ENCODE measurements around the gene ANOS1.

The ANOS1 gene

DNA sequence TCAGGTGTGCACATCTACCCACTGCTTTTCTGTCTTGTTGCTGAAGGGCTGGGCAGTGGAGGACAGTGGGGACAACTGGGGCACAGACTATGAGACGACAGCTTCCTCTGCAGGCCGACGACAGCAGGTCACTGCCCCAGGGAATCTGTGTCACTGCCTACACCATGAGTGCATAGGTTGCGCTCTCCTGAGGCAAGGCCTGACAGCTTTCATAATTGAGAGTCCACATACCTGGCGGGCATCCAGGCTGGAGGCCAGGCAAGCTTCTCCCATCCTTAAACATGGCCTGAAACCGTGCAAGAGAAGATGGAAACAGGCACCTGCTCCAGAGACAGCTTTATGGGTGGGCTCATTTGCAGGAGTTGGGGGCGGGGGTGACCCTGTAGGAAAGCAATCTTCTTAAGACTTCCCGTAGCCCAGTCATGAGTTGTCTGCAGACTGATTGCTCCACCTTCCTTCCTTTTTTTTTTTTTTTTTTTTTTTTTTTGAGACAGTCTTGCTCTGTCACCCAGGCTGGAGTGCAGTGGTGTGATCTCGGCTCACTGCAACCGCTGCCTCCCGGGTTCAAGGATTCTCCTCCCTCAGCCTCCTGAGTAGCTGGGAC, 2.9 kb downstream of the ANOS1 start:
- no peak overlapping the region for H3K4me3 ChIP-seq (ENCODE audit: insufficient read depth, low read length, poor library complexity, severe bottlenecking)
- no peaks in the 10 kb centered on the region for H3K27me3 ChIP-seq (ENCODE audit: low read length)
- H3K9ac ChIP-seq (ENCODE audit: low read length) = no peak overlapping the region
- no peaks in the 10 kb centered on the region for H3F3A ChIP-seq (ENCODE audit: insufficient read depth)
- H2AFZ ChIP-seq (ENCODE audit: low read depth, low read length, severe bottlenecking) = no peak overlapping the region
- no peaks in the 10 kb centered on the region for H3K9me2 ChIP-seq (replicated peaks; ENCODE audit: insufficient read depth, low read length)
- H4K20me1 ChIP-seq (ENCODE audit: low read depth, low read length) = no peaks in the 10 kb centered on the region
- H3K79me2 ChIP-seq (ENCODE audit: insufficient read depth, low read length) = no peaks in the 10 kb centered on the region
- TF ChIP-seq, protein P1, sequence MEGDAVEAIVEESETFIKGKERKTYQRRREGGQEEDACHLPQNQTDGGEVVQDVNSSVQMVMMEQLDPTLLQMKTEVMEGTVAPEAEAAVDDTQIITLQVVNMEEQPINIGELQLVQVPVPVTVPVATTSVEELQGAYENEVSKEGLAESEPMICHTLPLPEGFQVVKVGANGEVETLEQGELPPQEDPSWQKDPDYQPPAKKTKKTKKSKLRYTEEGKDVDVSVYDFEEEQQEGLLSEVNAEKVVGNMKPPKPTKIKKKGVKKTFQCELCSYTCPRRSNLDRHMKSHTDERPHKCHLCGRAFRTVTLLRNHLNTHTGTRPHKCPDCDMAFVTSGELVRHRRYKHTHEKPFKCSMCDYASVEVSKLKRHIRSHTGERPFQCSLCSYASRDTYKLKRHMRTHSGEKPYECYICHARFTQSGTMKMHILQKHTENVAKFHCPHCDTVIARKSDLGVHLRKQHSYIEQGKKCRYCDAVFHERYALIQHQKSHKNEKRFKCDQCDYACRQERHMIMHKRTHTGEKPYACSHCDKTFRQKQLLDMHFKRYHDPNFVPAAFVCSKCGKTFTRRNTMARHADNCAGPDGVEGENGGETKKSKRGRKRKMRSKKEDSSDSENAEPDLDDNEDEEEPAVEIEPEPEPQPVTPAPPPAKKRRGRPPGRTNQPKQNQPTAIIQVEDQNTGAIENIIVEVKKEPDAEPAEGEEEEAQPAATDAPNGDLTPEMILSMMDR (IDR thresholded peaks at IDR 0.05; ENCODE audit: insufficient read depth, low read length, poor library complexity, severe bottlenecking) = no peak
- no peak for TF ChIP-seq EZH2phosphoT487 (conservative IDR thresholded peaks at IDR 0.05; ENCODE audit: low read length)
- no peaks in the 10 kb centered on the region for H3K9me3 ChIP-seq (ENCODE audit: insufficient read depth, low read length)
- H3K27ac ChIP-seq (ENCODE audit: low read depth, low read length) = no peak overlapping the region
- no peaks in the 10 kb centered on the region for H3K36me3 ChIP-seq (ENCODE audit: low read length)
- no peak overlapping the region for H3K4me2 ChIP-seq (ENCODE audit: low read depth, low read length, poor library complexity, severe bottlenecking)

DNA sequence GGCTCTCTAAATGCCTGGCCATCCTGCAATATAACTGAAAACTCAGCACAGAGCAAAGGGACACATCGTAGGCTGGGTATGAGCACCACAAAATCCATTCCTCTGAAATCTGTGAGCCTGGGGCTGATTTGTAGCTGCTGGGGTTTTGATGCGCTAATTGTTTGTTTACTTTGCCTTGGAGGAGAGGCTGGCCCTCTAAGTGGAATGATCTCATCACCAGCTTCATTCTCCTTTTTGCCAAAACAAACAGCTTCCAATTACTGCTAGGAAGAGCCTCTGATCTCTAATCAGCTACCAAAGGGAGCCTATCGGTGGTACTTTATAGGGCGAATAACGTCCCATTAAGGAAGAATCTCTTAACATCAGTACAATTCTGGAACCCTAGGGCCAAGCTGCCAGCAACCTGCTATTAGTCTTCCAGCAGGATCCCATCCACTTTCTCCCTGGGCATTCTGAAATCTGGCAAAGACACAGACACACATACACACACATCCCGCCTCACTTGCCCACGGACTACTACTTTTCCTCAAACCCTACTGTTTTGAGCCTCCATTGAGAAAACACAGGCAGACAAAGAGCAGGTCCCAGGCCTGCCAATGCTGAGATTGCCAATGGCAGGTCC, 5.8 kb downstream of the ANOS1 start:
- H3K27ac ChIP-seq (ENCODE audit: low read depth, low read length) = no peak overlapping the region
- TF ChIP-seq, protein P1 (IDR thresholded peaks at IDR 0.05; ENCODE audit: insufficient read depth, low read length, poor library complexity, severe bottlenecking) = no peak
- TF ChIP-seq EZH2phosphoT487 (conservative IDR thresholded peaks at IDR 0.05; ENCODE audit: low read length) = no peak
- no peaks in the 10 kb centered on the region for H3K27me3 ChIP-seq (ENCODE audit: low read length)
- no peak overlapping the region for H3K4me2 ChIP-seq (ENCODE audit: low read depth, low read length, poor library complexity, severe bottlenecking)
- H2AFZ ChIP-seq (ENCODE audit: low read depth, low read length, severe bottlenecking) = no peak overlapping the region
- H4K20me1 ChIP-seq (ENCODE audit: low read depth, low read length) = no peaks in the 10 kb centered on the region
- H3K9ac ChIP-seq (ENCODE audit: low read length) = no peak overlapping the region
- no peaks in the 10 kb centered on the region for H3K36me3 ChIP-seq (ENCODE audit: low read length)
- H3K9me2 ChIP-seq (replicated peaks; ENCODE audit: insufficient read depth, low read length) = no peaks in the 10 kb centered on the region
- H3F3A ChIP-seq (ENCODE audit: insufficient read depth) = no peaks in the 10 kb centered on the region
- no peak overlapping the region for H3K4me3 ChIP-seq (ENCODE audit: insufficient read depth, low read length, poor library complexity, severe bottlenecking)
- H3K9me3 ChIP-seq (ENCODE audit: insufficient read depth, low read length) = no peaks in the 10 kb centered on the region
- no peaks in the 10 kb centered on the region for H3K79me2 ChIP-seq (ENCODE audit: insufficient read depth, low read length)

DNA sequence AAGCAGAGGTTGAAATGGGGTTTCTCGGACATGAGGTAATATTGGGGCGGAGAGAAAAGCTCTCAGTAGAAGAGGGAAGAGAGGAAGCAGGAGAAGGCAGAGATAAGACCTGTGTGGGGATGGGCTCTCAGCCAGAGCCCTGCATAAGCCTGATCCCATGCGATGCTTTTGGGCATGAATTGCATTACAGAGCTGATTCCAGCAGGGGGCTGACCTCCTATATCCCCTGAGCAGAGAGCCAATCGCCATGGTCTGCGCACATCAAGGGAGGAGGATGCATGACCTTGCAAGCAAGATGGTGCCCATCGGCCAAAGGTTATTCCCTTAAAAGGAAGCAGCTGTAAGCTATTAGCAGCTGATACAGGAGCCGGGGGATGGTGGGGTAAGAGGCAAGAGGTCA, 7.6 kb downstream of the ANOS1 start:
- no peak for TF ChIP-seq EZH2phosphoT487 (conservative IDR thresholded peaks at IDR 0.05; ENCODE audit: low read length)
- TF ChIP-seq, protein P1 (IDR thresholded peaks at IDR 0.05; ENCODE audit: insufficient read depth, low read length, poor library complexity, severe bottlenecking) = no peak
- Histone ChIP-seq H3K36me3 (ENCODE audit: low read length) (no peaks in the 10 kb centered on the region), H2AFZ (ENCODE audit: low read depth, low read length, severe bottlenecking) (no peak overlapping the region), H3K4me2 (ENCODE audit: low read depth, low read length, poor library complexity, severe bottlenecking) (no peak overlapping the region), H3K4me3 (ENCODE audit: insufficient read depth, low read length, poor library complexity, severe bottlenecking) (no peak overlapping the region), H3K27ac (ENCODE audit: low read depth, low read length) (no peak overlapping the region), H3F3A (ENCODE audit: insufficient read depth) (no peaks in the 10 kb centered on the region), H3K27me3 (ENCODE audit: low read length) (no peaks in the 10 kb centered on the region), H3K9me3 (ENCODE audit: insufficient read depth, low read length) (no peaks in the 10 kb centered on the region), H3K9ac (ENCODE audit: low read length) (no peak overlapping the region), H3K79me2 (ENCODE audit: insufficient read depth, low read length) (no peaks in the 10 kb centered on the region), H4K20me1 (ENCODE audit: low read depth, low read length) (no peaks in the 10 kb centered on the region), H3K9me2 (replicated peaks; ENCODE audit: insufficient read depth, low read length) (no peaks in the 10 kb centered on the region)
